Hepatocyte (in vitro differentiated cells): ENCODE data around the gene POLR2L. TPM values are rescaled to one million over a fixed set of nuclear protein-coding genes. Genes with fewer than 3 reads are reported as not detected.

Source experiments
- DNase-seq: peaks from one replicate; pipeline ENCODE4 v3.0.0-alpha.2; 2016; ENCODE audit warnings: low spot score
- H2AFZ ChIP-seq: fragments of 200-600 bp; sonication (generic); 2 replicates; pipeline ENCODE4 v1.6.0; 2016; ENCODE audit warnings: antibody characterized with exemption, mild to moderate bottlenecking
- H3K27ac ChIP-seq: fragments of 200-600 bp; sonication (generic); 2 replicates; pipeline ENCODE4 v1.5.1; 2016; ENCODE audit warnings: mild to moderate bottlenecking
- H3K27me3 ChIP-seq: fragments of 200-600 bp; sonication (generic); 2 replicates; pipeline ENCODE4 v1.6.1; 2016
- H3K36me3 ChIP-seq: fragments of 200-600 bp; sonication (generic); replicated peaks from 2 replicates; pipeline ENCODE4 v1.5.1; 2016; ENCODE audit warnings: low read depth; ENCODE audit not compliant: insufficient read depth
- H3K4me1 ChIP-seq: fragments of 200-600 bp; sonication (generic); 2 replicates; pipeline ENCODE4 v1.5.1; 2016; ENCODE audit warnings: mild to moderate bottlenecking, moderate library complexity; ENCODE audit not compliant: insufficient read depth
- H3K4me2 ChIP-seq: fragments of 200-600 bp; sonication (generic); 2 replicates; pipeline ENCODE4 v1.6.0; 2016
- H3K4me3 ChIP-seq: fragments of 200-600 bp; sonication (generic); 2 replicates; pipeline ENCODE4 v1.5.1; 2016; ENCODE audit warnings: mild to moderate bottlenecking
- H3K79me2 ChIP-seq: fragments of 200-600 bp; sonication (generic); 2 replicates; pipeline ENCODE4 v1.6.0; 2017; ENCODE audit warnings: mild to moderate bottlenecking
- H3K9me2 ChIP-seq: fragments of 200-600 bp; sonication (generic); replicated peaks from 2 replicates; pipeline ENCODE4 v1.6.0; 2017; ENCODE audit warnings: mild to moderate bottlenecking; ENCODE audit not compliant: insufficient read depth
- H3K9me3 ChIP-seq: fragments of 200-600 bp; sonication (generic); 2 replicates; pipeline ENCODE4 v1.5.1; 2016; ENCODE audit warnings: low read depth, mild to moderate bottlenecking
- H4K20me1 ChIP-seq: fragments of 200-600 bp; sonication (generic); 2 replicates; pipeline ENCODE4 v1.6.0; 2016; ENCODE audit warnings: mild to moderate bottlenecking; ENCODE audit not compliant: insufficient read depth, poor library complexity, severe bottlenecking
- CTCF ChIP-seq: fragments of 200-600 bp; sonication (generic); IDR thresholded peaks from 2 replicates; pipeline ENCODE4 v1.5.1; 2016; ENCODE audit warnings: antibody characterized with exemption, mild to moderate bottlenecking; ENCODE audit not compliant: poor library complexity
- EZH2 ChIP-seq: fragments of 200-600 bp; sonication (generic); IDR thresholded peaks from 2 replicates; pipeline ENCODE4 v1.6.1; 2016; ENCODE audit warnings: antibody characterized with exemption, mild to moderate bottlenecking, borderline replicate concordance
- EZH2phosphoT487 ChIP-seq: fragments of 200-600 bp; sonication (generic); IDR thresholded peaks from one replicate; pipeline ENCODE4 v1.6.1; 2018; ENCODE audit warnings: antibody characterized with exemption, mild to moderate bottlenecking, low read depth, moderate library complexity; ENCODE audit not compliant: unreplicated experiment, severe bottlenecking
- WGBS: methylation state at CpG from one replicate; pipeline ENCODE4 v1.1.6; 2016; ENCODE audit warnings: low lambda C conversion rate; ENCODE audit errors: missing lambda C conversion rate; 5-methylcytosine and 5-hydroxymethylcytosine counted together
- polyA plus RNA-seq: library from polyadenylated mRNA; unstranded; fragments of >200 nt; fragmentation: Nextera tagmentation; extraction: Ambion mirVana; gene quantifications from 2 replicates; pipeline ENCODE4 v1.2.1, GENCODE V29; 2016
- total RNA-seq: library from RNA; depleted of rRNA; stranded (reverse); fragments of >200 nt; gene quantifications from 2 replicates; pipeline ENCODE4 v1.2.3, GENCODE V29; 2014

Gene POLR2L
- total and polyA plus RNA-seq, 2 experiments from 2014 or later = 38.0 to 372 TPM

DNA sequence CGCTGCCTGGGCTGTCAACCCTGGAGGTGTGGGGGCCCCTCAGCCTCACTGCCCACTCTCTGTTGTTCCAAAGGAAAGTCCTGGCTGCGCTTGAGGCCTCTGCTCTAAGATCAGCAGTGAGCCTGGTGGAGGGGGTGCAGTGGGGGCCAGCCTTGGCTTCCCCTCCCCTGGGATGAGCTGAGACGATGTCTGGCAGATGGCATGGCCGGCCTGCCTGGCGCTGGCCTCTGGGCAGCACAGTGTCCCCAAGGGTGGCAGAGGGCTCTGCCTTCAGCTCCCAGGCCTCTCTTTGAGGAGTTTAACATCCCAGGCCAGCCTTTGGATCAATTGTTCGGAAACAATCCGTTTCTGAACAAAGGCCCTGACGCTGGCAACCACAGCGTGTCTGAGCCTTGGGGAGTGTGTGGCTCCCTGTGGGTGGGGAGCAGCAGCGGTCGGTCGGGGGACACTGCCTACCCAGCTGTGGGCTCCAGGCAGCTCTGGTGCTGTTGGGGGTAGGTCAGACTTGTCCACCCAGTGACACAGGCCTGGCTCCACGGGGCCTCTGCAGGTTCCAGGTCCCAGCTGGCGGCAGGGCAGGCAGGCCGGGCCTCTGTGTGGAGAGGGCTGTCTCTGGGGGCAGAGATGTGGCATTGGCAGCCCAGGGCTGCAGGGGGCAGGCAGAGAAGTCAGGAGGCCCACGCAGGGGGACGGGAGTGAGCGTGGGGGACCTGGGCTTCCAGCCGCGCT is 12.4 kb upstream of the POLR2L start:
- Histone ChIP-seq H3K9me2 (no peaks in the 10 kb centered on the region), H3K79me2 (no peaks in the 10 kb centered on the region), H3K27ac (no peak overlapping the region), H3K27me3 (peaks cover 4% of the 10 kb centered on the region), H3K4me3 (no peak overlapping the region), H3K9me3 (no peaks in the 10 kb centered on the region), H4K20me1 (peaks cover 15% of the 10 kb centered on the region), H2AFZ (no peak overlapping the region), H3K36me3 (no peaks in the 10 kb centered on the region), H3K4me1 (peaks cover 14% of the 10 kb centered on the region), H3K4me2 (no peak overlapping the region)
- no peak for DNase-seq
- WGBS = 84% methylated on average over 19 of the region's 20 CpGs
- TF ChIP-seq EZH2 (no peak), CTCF (no peak), EZH2phosphoT487 (no peak)

GRCh38 chr11:853682-854448 is 11.5 kb upstream of the POLR2L start:
- H4K20me1 ChIP-seq = peaks cover 15% of the 10 kb centered on the region
- no peaks in the 10 kb centered on the region for H3K79me2 ChIP-seq
- H3K27ac ChIP-seq = no peak overlapping the region
- TF ChIP-seq EZH2 (no peak), CTCF (no peak), EZH2phosphoT487 (no peak)
- no peak overlapping the region for H3K4me2 ChIP-seq
- no peak overlapping the region for H3K4me3 ChIP-seq
- peaks cover 15% of the 10 kb centered on the region for H3K4me1 ChIP-seq
- 92% methylated on average over 27 of the region's 27 CpGs for WGBS
- no peak overlapping the region for H2AFZ ChIP-seq
- peaks cover 4% of the 10 kb centered on the region for H3K27me3 ChIP-seq
- H3K36me3 ChIP-seq = no peaks in the 10 kb centered on the region
- H3K9me2 ChIP-seq = no peaks in the 10 kb centered on the region
- no peak for DNase-seq
- no peaks in the 10 kb centered on the region for H3K9me3 ChIP-seq

DNA sequence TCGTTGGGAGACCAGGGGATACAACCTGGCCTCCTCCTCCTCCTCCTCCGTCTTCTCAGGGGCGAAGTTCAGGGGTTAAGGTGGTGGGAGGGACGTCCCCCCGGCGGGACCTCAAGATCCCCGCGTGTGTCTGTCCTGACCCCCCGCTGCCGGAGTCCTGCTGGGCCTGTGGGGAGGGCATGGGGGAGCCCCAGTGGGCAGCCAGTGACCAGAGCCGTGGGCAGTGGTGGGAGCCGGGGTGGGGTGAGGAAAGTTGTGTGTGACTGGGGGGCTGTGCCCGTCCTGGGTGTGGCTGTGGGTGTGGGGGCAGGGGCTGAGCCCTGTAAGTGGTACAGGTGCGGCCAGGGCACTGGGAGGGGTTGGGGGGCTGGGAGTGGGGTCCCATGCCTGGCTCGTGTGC is 10.4 kb upstream of the POLR2L start:
- Histone ChIP-seq H3K27me3 (peaks cover 4% of the 10 kb centered on the region), H3K79me2 (no peaks in the 10 kb centered on the region), H4K20me1 (peaks cover 18% of the 10 kb centered on the region), H3K4me3 (no peak overlapping the region), H3K4me2 (no peak overlapping the region), H2AFZ (no peak overlapping the region), H3K9me3 (no peaks in the 10 kb centered on the region), H3K36me3 (no peaks in the 10 kb centered on the region), H3K4me1 (peaks cover 23% of the 10 kb centered on the region), H3K27ac (no peak overlapping the region), H3K9me2 (no peaks in the 10 kb centered on the region)
- no peak for DNase-seq
- 82% methylated on average over 9 of the region's 15 CpGs for WGBS
- TF ChIP-seq EZH2 (no peak), CTCF (no peak), EZH2phosphoT487 (no peak)
